DOHH2 (cell line): ENCODE measurements around the gene AMH.

Source experiments
- H3F3A ChIP-seq: fragments of 200-600 bp; sonication (generic), shearing (Covaris generic); 2 replicates; pipeline ENCODE4 v1.6.0; 2016; ENCODE audit warnings: antibody characterized with exemption, mild to moderate bottlenecking; ENCODE audit not compliant: control insufficient read depth, insufficient read depth
- H3K27ac ChIP-seq: fragments of 200-600 bp; sonication (generic); 2 replicates; pipeline ENCODE4 v1.5.1; 2014; ENCODE audit warnings: low read depth, mild to moderate bottlenecking, low read length, moderate library complexity
- H3K27me3 ChIP-seq: fragments of 200-600 bp; sonication (generic); 2 replicates; pipeline ENCODE4 v1.6.1; 2014; ENCODE audit warnings: mild to moderate bottlenecking, low read length, mixed read lengths; ENCODE audit not compliant: control insufficient read depth
- H3K36me3 ChIP-seq: fragments of 200-600 bp; sonication (generic); 2 replicates; pipeline ENCODE4 v1.6.1; 2014; ENCODE audit warnings: mild to moderate bottlenecking, low read length, moderate library complexity, mixed read lengths; ENCODE audit not compliant: control insufficient read depth
- H3K4me1 ChIP-seq: fragments of 200-600 bp; sonication (generic); 2 replicates; pipeline ENCODE4 v1.6.1; 2014; ENCODE audit warnings: mild to moderate bottlenecking, low read length, mixed read lengths; ENCODE audit not compliant: control insufficient read depth
- H3K4me2 ChIP-seq: fragments of 200-600 bp; sonication (generic); 2 replicates; pipeline ENCODE4 v1.6.0; 2014; ENCODE audit warnings: mild to moderate bottlenecking, low read length, moderate library complexity
- H3K4me3 ChIP-seq: fragments of 200-600 bp; sonication (generic); 2 replicates; pipeline ENCODE4 v1.5.1; 2014; ENCODE audit warnings: mild to moderate bottlenecking, low read length, mixed read lengths
- H3K79me2 ChIP-seq: fragments of 200-600 bp; sonication (generic); 2 replicates; pipeline ENCODE4 v1.6.1; 2014; ENCODE audit warnings: mild to moderate bottlenecking, low read length, mixed read lengths; ENCODE audit not compliant: control insufficient read depth
- H3K9me2 ChIP-seq: fragments of 200-600 bp; sonication (generic); replicated peaks from 2 replicates; pipeline ENCODE4 v1.6.1; 2014; ENCODE audit warnings: mild to moderate bottlenecking, low read length, mixed read lengths; ENCODE audit not compliant: control insufficient read depth
- H3K9me3 ChIP-seq: fragments of 200-600 bp; sonication (generic); 2 replicates; pipeline ENCODE4 v1.6.1; 2014; ENCODE audit warnings: antibody characterized with exemption, low read length, mixed read lengths; ENCODE audit not compliant: control insufficient read depth, insufficient read depth
- H4K20me1 ChIP-seq: fragments of 200-600 bp; sonication (generic); 2 replicates; pipeline ENCODE4 v1.6.0; 2014; ENCODE audit warnings: low read depth, mild to moderate bottlenecking, antibody characterized with exemption, low read length, moderate library complexity; ENCODE audit not compliant: control insufficient read depth, insufficient read depth
- EZH2phosphoT487 ChIP-seq: fragments of 200-600 bp; sonication (generic); IDR thresholded peaks from 2 replicates; pipeline ENCODE4 v1.6.1; 2017; ENCODE audit warnings: borderline replicate concordance, mild to moderate bottlenecking, antibody characterized with exemption, low read length, moderate library complexity, mixed read lengths
- TF ChIP-seq, protein P1 (sequence below): fragments of 200-600 bp; sonication (generic); IDR thresholded peaks from one replicate; pipeline ENCODE4 v1.5.1; 2014; ENCODE audit warnings: antibody characterized with exemption, mild to moderate bottlenecking, low read depth, low read length; ENCODE audit not compliant: poor library complexity, severe bottlenecking

Gene AMH

DNA sequence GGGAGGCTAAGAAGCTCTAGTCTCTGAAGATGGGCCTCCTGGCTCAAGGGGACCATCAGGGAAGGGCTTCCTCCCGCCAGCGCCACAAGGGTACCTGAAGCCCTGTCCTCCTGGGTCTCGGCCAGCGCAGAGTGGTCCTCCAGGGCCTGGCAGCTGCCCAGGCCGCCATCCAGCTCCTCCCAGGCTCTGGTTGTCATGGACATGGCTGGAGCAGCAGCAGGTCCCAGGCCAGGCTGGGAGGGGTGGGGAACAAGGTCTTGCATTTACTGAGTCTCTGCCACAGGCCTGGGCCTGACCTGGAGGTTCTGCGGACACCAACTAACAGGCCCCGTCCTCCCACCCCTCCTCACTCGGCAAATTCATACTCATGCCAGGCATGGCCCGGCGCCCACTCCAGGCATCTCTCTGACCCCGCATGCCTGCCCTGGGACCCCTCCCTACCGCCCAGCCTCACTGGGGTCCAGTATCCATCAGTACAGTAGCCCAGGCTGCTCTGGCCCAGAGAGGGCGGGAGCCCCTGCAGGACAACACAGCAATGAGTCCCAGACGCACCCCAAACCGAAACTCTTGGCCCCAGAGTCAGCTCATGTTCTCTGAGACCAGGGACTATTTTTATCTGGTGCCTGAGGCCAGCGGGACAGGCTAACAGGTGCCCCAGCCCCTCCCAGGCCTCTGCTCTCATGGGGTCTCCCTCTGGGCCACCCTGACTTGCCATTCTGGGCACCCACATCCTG lies 6.2 kb downstream of the AMH start:
- peaks cover 11% of the 10 kb centered on the region for H3K36me3 ChIP-seq
- H4K20me1 ChIP-seq, result no peaks in the 10 kb centered on the region
- peaks cover 70% of the 10 kb centered on the region for H3K4me1 ChIP-seq
- H3K9me3 ChIP-seq, result no peaks in the 10 kb centered on the region
- H3K9me2 ChIP-seq, result no peaks in the 10 kb centered on the region
- H3K79me2 ChIP-seq, result peaks cover 4% of the 10 kb centered on the region
- TF ChIP-seq, protein P1, sequence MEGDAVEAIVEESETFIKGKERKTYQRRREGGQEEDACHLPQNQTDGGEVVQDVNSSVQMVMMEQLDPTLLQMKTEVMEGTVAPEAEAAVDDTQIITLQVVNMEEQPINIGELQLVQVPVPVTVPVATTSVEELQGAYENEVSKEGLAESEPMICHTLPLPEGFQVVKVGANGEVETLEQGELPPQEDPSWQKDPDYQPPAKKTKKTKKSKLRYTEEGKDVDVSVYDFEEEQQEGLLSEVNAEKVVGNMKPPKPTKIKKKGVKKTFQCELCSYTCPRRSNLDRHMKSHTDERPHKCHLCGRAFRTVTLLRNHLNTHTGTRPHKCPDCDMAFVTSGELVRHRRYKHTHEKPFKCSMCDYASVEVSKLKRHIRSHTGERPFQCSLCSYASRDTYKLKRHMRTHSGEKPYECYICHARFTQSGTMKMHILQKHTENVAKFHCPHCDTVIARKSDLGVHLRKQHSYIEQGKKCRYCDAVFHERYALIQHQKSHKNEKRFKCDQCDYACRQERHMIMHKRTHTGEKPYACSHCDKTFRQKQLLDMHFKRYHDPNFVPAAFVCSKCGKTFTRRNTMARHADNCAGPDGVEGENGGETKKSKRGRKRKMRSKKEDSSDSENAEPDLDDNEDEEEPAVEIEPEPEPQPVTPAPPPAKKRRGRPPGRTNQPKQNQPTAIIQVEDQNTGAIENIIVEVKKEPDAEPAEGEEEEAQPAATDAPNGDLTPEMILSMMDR, result no peak
- no peak for TF ChIP-seq EZH2phosphoT487
- H3K4me2 ChIP-seq, result peak overlapping the region; percentile 60
- peaks cover 22% of the 10 kb centered on the region for H3F3A ChIP-seq
- H3K27ac ChIP-seq, result peak overlapping the region; percentile 96
- H3K4me3 ChIP-seq, result peak overlapping the region; percentile 69
- no peaks in the 10 kb centered on the region for H3K27me3 ChIP-seq

DNA sequence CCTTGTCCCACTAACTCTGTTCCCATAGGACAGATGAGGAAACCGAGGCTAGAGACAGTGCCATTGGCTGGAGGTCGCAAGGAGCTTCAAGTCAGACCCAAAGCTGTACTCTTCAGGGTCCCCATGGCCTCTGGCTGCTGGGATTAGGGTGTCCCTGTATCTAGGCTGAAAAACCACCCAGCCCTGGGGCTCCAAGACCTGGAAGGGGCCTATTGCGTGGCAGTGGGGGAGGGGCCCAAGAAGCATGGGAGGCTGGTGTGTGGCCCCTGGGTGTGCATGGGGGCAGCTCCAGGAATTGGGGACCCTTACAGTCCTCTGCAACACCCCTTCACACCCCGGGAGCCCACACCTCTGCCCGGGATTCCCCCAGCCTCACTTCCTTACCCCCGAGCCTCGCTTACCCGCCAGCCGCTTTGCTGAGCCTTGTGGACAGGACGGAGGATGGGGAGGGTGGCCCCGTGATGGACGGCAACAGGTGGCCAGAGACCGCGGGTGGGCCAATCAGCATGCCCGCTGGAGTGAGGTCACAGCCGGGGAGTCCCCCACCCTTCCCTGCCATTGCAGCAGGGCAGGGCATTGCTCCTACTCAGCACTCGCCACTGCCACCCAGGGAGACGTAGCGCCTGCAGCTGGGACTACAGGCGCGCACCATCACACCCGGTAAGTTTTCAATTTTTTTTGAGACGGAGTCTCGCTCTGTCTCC lies 7.0 kb downstream of the AMH start, which contains the start of gene JSRP1:
TSS of gene JSRP1 (minus strand) at position 436 of the 704 bp plus-strand sequence. CDS start 1,103 bp downstream, outside the sequence.
- TF ChIP-seq, protein P1, result no peak
- no peak for TF ChIP-seq EZH2phosphoT487
- Histone ChIP-seq H3K4me3 (peak within 1 kb of the TSS; percentile 69), H3K9me3 (no peaks in the 10 kb centered on the region), H3K27ac (peak within 1 kb of the TSS; percentile 96), H3K27me3 (no peaks in the 10 kb centered on the region), H3K36me3 (peaks cover 7% of the 10 kb centered on the region), H3K9me2 (no peaks in the 10 kb centered on the region), H3F3A (peaks cover 22% of the 10 kb centered on the region), H4K20me1 (no peaks in the 10 kb centered on the region), H3K4me1 (peaks cover 79% of the 10 kb centered on the region), H3K4me2 (peak within 1 kb of the TSS; percentile 60), H3K79me2 (peaks cover 4% of the 10 kb centered on the region)

DNA sequence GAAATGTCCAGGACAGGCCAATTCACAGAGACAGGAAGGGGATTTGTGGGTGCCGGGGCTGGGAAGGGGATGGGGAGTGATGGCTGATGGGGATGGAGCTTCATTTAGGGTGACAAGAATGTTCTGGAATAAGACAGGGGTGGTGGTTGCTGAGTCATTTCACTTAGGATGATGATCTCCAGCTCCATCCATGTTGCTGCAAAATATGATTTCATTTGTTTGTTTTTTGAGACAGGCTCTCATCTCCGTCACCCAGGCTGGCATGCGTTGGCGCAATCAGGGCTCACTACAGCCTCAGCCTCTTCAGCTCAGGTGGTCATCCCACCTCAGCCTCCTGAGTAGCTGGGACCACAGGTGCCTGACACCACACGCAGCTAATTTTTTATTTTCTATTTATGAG lies 10.2 kb downstream of the AMH start:
- Histone ChIP-seq H3K9me3 (no peaks in the 10 kb centered on the region), H3K27me3 (no peaks in the 10 kb centered on the region), H4K20me1 (no peaks in the 10 kb centered on the region), H3K4me2 (peak overlapping the region; percentile 43), H3K9me2 (no peaks in the 10 kb centered on the region), H3F3A (peaks cover 19% of the 10 kb centered on the region), H3K4me3 (peak overlapping the region; percentile 6; the same call in 1 of the 2 replicates), H3K79me2 (peaks cover 10% of the 10 kb centered on the region), H3K36me3 (peaks cover 4% of the 10 kb centered on the region), H3K4me1 (peaks cover 85% of the 10 kb centered on the region), H3K27ac (peak overlapping the region; percentile 96)
- TF ChIP-seq EZH2phosphoT487, result no peak
- TF ChIP-seq, protein P1, result no peak
